K562 (cell line): ENCODE measurements around the gene PAX5. TPM values are rescaled to one million over a fixed set of nuclear protein-coding genes. Genes with fewer than 3 reads are reported as not detected.

ENCODE experiments used
- ATAC-seq: fragments of 200-7000 bp; cut with Tn5 transposase; 3 replicates; pipeline ENCODE4 v1.9.1; 2020; ENCODE audit warnings: moderate library complexity
- BruUV-seq: library from RNA; stranded (reverse); fragments of 400-500 nt; replicated peaks from 2 replicates; lab custom pipeline; 2021; lab: Mats Ljungman, UMichigan
- CTCF ChIA-PET: fragments of 300-600 bp; formaldehyde crosslinking; extraction: SDS; loops from one replicate; lab custom pipeline; 2021; ENCODE audit warnings: low intra/inter-chr PET ratio; lab: Yijun Ruan, JAX
- POLR2A ChIA-PET: fragments of 300-600, 350-650 bp; sonication (Branson Sonifier 250); formaldehyde crosslinking; extraction: SDS; loops from one replicate; lab custom pipeline; 2021; ENCODE audit warnings: antibody characterized with exemption, inconsistent platforms; lab: Yijun Ruan, JAX
- DNase-seq, 4 experiments: peaks; one replicate each; pipeline versions ENCODE4 v3.0.0 to v3.0.0-alpha.2; 2011 to 2018; ENCODE audit warnings: low spot score in 3 of 4, mixed read lengths in 3 of 4; ENCODE audit errors: extremely low read depth in 1 of 4
- FAIRE-seq: peaks from 2 replicates; lab custom pipeline; 2011; peaks lifted over from hg19 to GRCh38; lab: Jason Lieb, UNC
- H2AFZ ChIP-seq: 2 replicates; pipeline ENCODE4 v1.6.0; 2011; ENCODE audit warnings: low read depth, low read length, control low read depth, inconsistent platforms
- H3K27ac ChIP-seq: fragments of 200-600 bp; 3 replicates; pipeline ENCODE4 v1.8.0; 2011; ENCODE audit warnings: low read depth, mild to moderate bottlenecking, control low read depth, inconsistent platforms, low read length, moderate library complexity, mixed read lengths; ENCODE audit errors: extremely low read depth
- H3K27me3 ChIP-seq, 2 experiments: fragments of 300-600 bp in 1 of 2; 2 replicates in 1 of 2; 3 replicates in 1 of 2; pipeline versions ENCODE4 v1.6.0 to v1.8.0; 2011; ENCODE audit warnings: inconsistent platforms in 2 of 2, low read length in 2 of 2, mild to moderate bottlenecking in 1 of 2, mixed read lengths in 1 of 2, moderate library complexity in 1 of 2; ENCODE audit not compliant: control insufficient read depth in 2 of 2, insufficient read depth in 2 of 2
- H3K36me3 ChIP-seq: fragments of 300-600 bp; 3 replicates; pipeline ENCODE4 v1.8.0; 2011; ENCODE audit warnings: mild to moderate bottlenecking, low read length, inconsistent platforms; ENCODE audit not compliant: control insufficient read depth, insufficient read depth
- H3K4me1 ChIP-seq, 2 experiments: fragments of 200-600 bp in 1 of 2; replicated peaks in 1 of 2; 2 replicates in 1 of 2; 3 replicates in 1 of 2; pipeline versions ENCODE4 v1.5.1 to v1.8.0; 2011; ENCODE audit warnings: inconsistent platforms in 2 of 2, low read length in 2 of 2, mild to moderate bottlenecking in 1 of 2, mixed read lengths in 1 of 2, moderate library complexity in 1 of 2; ENCODE audit not compliant: control insufficient read depth in 2 of 2, insufficient read depth in 2 of 2
- H3K4me2 ChIP-seq: 2 replicates; pipeline ENCODE4 v1.6.1; 2011; ENCODE audit warnings: low read length, control low read depth, inconsistent platforms, mixed read lengths; ENCODE audit not compliant: insufficient read depth
- H3K4me3 ChIP-seq: fragments of 200-600 bp; sonication (generic), shearing (Covaris generic); 2 replicates; pipeline ENCODE4 v1.5.1; 2016; ENCODE audit warnings: control low read depth, inconsistent platforms
- H3K79me2 ChIP-seq: fragments of 200-600 bp; 3 replicates; pipeline ENCODE4 v1.8.0; 2011; ENCODE audit warnings: low read length, inconsistent platforms; ENCODE audit not compliant: control insufficient read depth, insufficient read depth
- H3K9ac ChIP-seq, 2 experiments: 2 replicates each; pipeline versions ENCODE4 v1.6.0 to v1.6.1; 2011; ENCODE audit warnings: low read depth in 2 of 2, low read length in 2 of 2, control low read depth in 1 of 2, inconsistent platforms in 1 of 2, mild to moderate bottlenecking in 1 of 2, mixed read lengths in 1 of 2; ENCODE audit not compliant: insufficient read depth in 1 of 2
- H3K9me1 ChIP-seq: one replicate; pipeline ENCODE4 v1.6.0; 2011; ENCODE audit warnings: inconsistent platforms, mild to moderate bottlenecking, low read length, moderate library complexity; ENCODE audit not compliant: control insufficient read depth, insufficient read depth
- H3K9me3 ChIP-seq: replicated peaks from 2 replicates; pipeline ENCODE4 v1.5.1; 2011; ENCODE audit warnings: low read depth, low read length, inconsistent platforms; ENCODE audit not compliant: control insufficient read depth, insufficient read depth
- H4K20me1 ChIP-seq: replicated peaks from 2 replicates; pipeline ENCODE4 v1.6.1; 2011; ENCODE audit warnings: low read length, inconsistent platforms, mixed read lengths; ENCODE audit not compliant: control insufficient read depth, insufficient read depth
- BACH1 ChIP-seq: fragments of 200-800 bp; sonication (Bioruptor generic); IDR thresholded peaks from 2 replicates; pipeline ENCODE4 v1.6.1; 2016; ENCODE audit warnings: missing genetic modification characterization, missing compliant biosample characterization
- ELF1 ChIP-seq: fragments of 200-800 bp; sonication (Bioruptor generic); IDR thresholded peaks from 2 replicates; pipeline ENCODE4 v1.6.1; 2016; ENCODE audit warnings: missing genetic modification characterization, missing compliant biosample characterization
- GTF2A2 ChIP-seq: IDR thresholded peaks from 2 replicates; pipeline ENCODE4 v1.6.1; 2016; ENCODE audit warnings: mild to moderate bottlenecking, missing genetic modification characterization, missing compliant biosample characterization
- KDM5B ChIP-seq: fragments of 200-600 bp; sonication (generic); IDR thresholded peaks from 2 replicates; pipeline ENCODE4 v1.6.1; 2012; ENCODE audit warnings: low read depth, mild to moderate bottlenecking, moderate library complexity, low read length, control low read depth, inconsistent platforms; ENCODE audit not compliant: insufficient replicate concordance
- MCM5 ChIP-seq: fragments of 450-650 bp; IDR thresholded peaks from 2 replicates; pipeline ENCODE4 v1.6.1; 2016; ENCODE audit warnings: low read depth
- PKNOX1 ChIP-seq: fragments of 450-650 bp; IDR thresholded peaks from 2 replicates; pipeline ENCODE4 v1.6.1; 2016
- POLR2B ChIP-seq: fragments of 450-650 bp; IDR thresholded peaks from 2 replicates; pipeline ENCODE4 v1.6.1; 2018; ENCODE audit warnings: low read depth; ENCODE audit not compliant: partially characterized antibody
- POLR3G ChIP-seq: IDR thresholded peaks from 2 replicates; pipeline ENCODE4 v1.6.1; 2011; ENCODE audit not compliant: insufficient read length, insufficient replicate concordance; ENCODE audit errors: extremely low read depth
- SMARCA5 ChIP-seq: fragments of 450-650 bp; IDR thresholded peaks from 2 replicates; pipeline ENCODE4 v1.6.1; 2016
- VEZF1 ChIP-seq: fragments of 200-800 bp; sonication (Bioruptor generic); IDR thresholded peaks from 2 replicates; pipeline ENCODE4 v1.6.1; 2017; ENCODE audit warnings: missing genetic modification characterization, missing compliant biosample characterization
- ZBTB43 ChIP-seq: sonication (generic); formaldehyde crosslinking; IDR thresholded peaks from 2 replicates; pipeline ENCODE4 v1.8.0; 2023; ENCODE audit warnings: mild to moderate bottlenecking, missing genetic modification reagents
- ZFX ChIP-seq: sonication (generic); formaldehyde crosslinking; IDR thresholded peaks from 2 replicates; pipeline ENCODE4 v1.8.0; 2022; ENCODE audit warnings: mild to moderate bottlenecking, missing genetic modification reagents, moderate library complexity
- ZNF253 ChIP-seq: fragments of 250-450 bp; sonication (Bioruptor Pico); conservative IDR thresholded peaks from 2 replicates; pipeline ENCODE4 v1.6.1; 2021; ENCODE audit warnings: mild to moderate bottlenecking
- ZNF354B ChIP-seq: fragments of 250-450 bp; sonication (Bioruptor Pico); IDR thresholded peaks from 2 replicates; pipeline ENCODE4 v1.4.0; 2020
- ZNF398 ChIP-seq: fragments of 250-450 bp; sonication (Bioruptor Pico); IDR thresholded peaks from 2 replicates; pipeline ENCODE4 v1.8.0; 2021; ENCODE audit warnings: moderate library complexity, mild to moderate bottlenecking, inconsistent platforms
- ZNF644 ChIP-seq: fragments of 200-800 bp; sonication (Bioruptor generic); IDR thresholded peaks from 2 replicates; pipeline ENCODE4 v1.6.1; 2016; ENCODE audit warnings: low read depth, missing genetic modification characterization, missing compliant biosample characterization
- ZNF717 ChIP-seq: fragments of 250-450 bp; sonication (Bioruptor Pico); IDR thresholded peaks from 2 replicates; pipeline ENCODE4 v1.5.0; 2021
- WGBS: fragments of 100-300 bp; shearing (Covaris generic); methylation state at CpG from one replicate; pipeline ENCODE4 v1.1.6; 2016; ENCODE audit warnings: low coverage, mixed read lengths; ENCODE audit not compliant: insufficient coverage; ENCODE audit errors: missing lambda C conversion rate; 5-methylcytosine and 5-hydroxymethylcytosine counted together
- in situ Hi-C: fragments of 300-500 bp; cut with MboI; formaldehyde crosslinking; loops from 4 replicates; pipeline ENCODE4 v1.15.0; 2018; ENCODE audit warnings: inconsistent platforms, mixed read lengths
- intact Hi-C: fragments of 100-400 bp; cut with micrococcal nuclease; formaldehyde crosslinking; loops from 2 replicates; pipeline ENCODE4 v1.14.2; 2022
- polyA plus RNA-seq, 8 experiments: library from polyadenylated mRNA; depleted of rRNA in 4 of 8; stranded (reverse) in 5 of 8; unstranded in 3 of 8; fragments of >200 nt; fragmentation: Nextera tagmentation in 2 of 8; fragmentation: Illumina TruSeq in 1 of 8; extraction: Ambion mirVana in 2 of 8; extraction: Trizol in 1 of 8; gene quantifications; 2 replicates each; pipeline versions ENCODE4 v1.2.1 to v1.2.3, GENCODE V29; 2011 to 2014; ENCODE audit warnings: inconsistent platforms in 1 of 8, missing spikeins in 1 of 8
- total RNA-seq, 7 experiments: library from RNA; depleted of rRNA in 6 of 7; stranded (reverse); fragments of >200 nt in 6 of 7; fragmentation: Illumina TruSeq in 2 of 7; extraction: Trizol in 2 of 7; gene quantifications; 2 replicates each; pipeline versions ENCODE4 v1.2.1 to v1.2.3, GENCODE V29; 2011 to 2021; ENCODE audit warnings: low replicate concordance in 1 of 7

The PAX5 gene
- total and polyA plus RNA-seq, 9 of the 15 experiments (the other 6 are each of a cell fraction or from before 2014, with no cell fraction given), result 0.03 to 0.09 TPM; not detected in 7

- H3K79me2 ChIP-seq, result no peaks in the 10 kb centered on the region
- FAIRE-seq, result no peak
- no peak overlapping the region for H3K4me2 ChIP-seq
- H4K20me1 ChIP-seq, result no peaks in the 10 kb centered on the region
- H3K4me3 ChIP-seq, result no peak overlapping the region
- POLR2A ChIA-PET, result interaction anchor here (0.6 to 1.4 kb wide), 2 partner anchors 23 to 1118 kb away, joined by 3 to 5 read pairs; no protein-coding TSS in a partner anchor
- intact Hi-C loops (no loop called here), in situ Hi-C loops (no loop called here)
- no peak overlapping the region for H3K27ac ChIP-seq
- ATAC-seq, result no peak
- CTCF ChIA-PET, result no interaction called here
- H3K36me3 ChIP-seq, result no peaks in the 10 kb centered on the region
- 4% methylated on average over 3 of the region's 6 CpGs for WGBS
- no TSS peak for BruUV-seq
- no peaks in the 10 kb centered on the region for H3K9me3 ChIP-seq
- H3K4me1 ChIP-seq, result no peaks in the 10 kb centered on the region
- H3K27me3 ChIP-seq, result peaks cover 2 to 34% of the 10 kb centered on the region in 2 experiments; a peak in 4 of 5 replicates
- no peak overlapping the region for H3K9ac ChIP-seq
- H2AFZ ChIP-seq, result no peak overlapping the region
- no peaks in the 10 kb centered on the region for H3K9me1 ChIP-seq
- DNase-seq, result no peak
- TF ChIP-seq SMARCA5 (no peak), ELF1 (no peak), BACH1 (no peak), MCM5 (no peak), GTF2A2 (tag) (no peak), ZNF398 (CRISPR knock-in tag) (no peak), ZFX (CRISPR knock-in tag) (no peak), POLR2B (no peak), ZNF354B (CRISPR knock-in tag) (no peak), ZBTB43 (no peak), ZNF253 (CRISPR knock-in tag) (no peak), ZNF717 (no peak), VEZF1 (CRISPR knock-in tag) (no peak), ZNF644 (no peak), POLR3G (no peak), PKNOX1 (no peak), KDM5B (no peak)
Measured at GRCh38 chr9:36911037-36911436, 123.0 kb downstream of the PAX5 start.
